K562 (cell line): ENCODE results near the gene CDRT4. TPM values are rescaled to one million over a fixed set of nuclear protein-coding genes. Genes with fewer than 3 reads are reported as not detected.

Experiments
- NRF1 ChIP-seq, 2 experiments: fragments of 450-650 bp; IDR thresholded peaks in 1 of 2; conservative IDR thresholded peaks in 1 of 2; 2 replicates each; pipeline ENCODE4 v1.6.1; 2014; ENCODE audit warnings: mild to moderate bottlenecking in 2 of 2
- POU5F1 ChIP-seq: fragments of 150-350 bp; IDR thresholded peaks from 2 replicates; pipeline ENCODE4 v1.6.1; 2014; ENCODE audit warnings: borderline replicate concordance, low read length, low read depth, mild to moderate bottlenecking; ENCODE audit not compliant: partially characterized antibody
- ZNF584 ChIP-seq: fragments of 200-800 bp; sonication (Bioruptor generic); IDR thresholded peaks from 2 replicates; pipeline ENCODE4 v1.6.1; 2016; ENCODE audit warnings: low read depth, mild to moderate bottlenecking, missing genetic modification characterization, missing compliant biosample characterization
- polyA plus RNA-seq, 8 experiments: library from polyadenylated mRNA; depleted of rRNA in 4 of 8; stranded (reverse) in 5 of 8; unstranded in 3 of 8; fragments of >200 nt; fragmentation: Nextera tagmentation in 2 of 8; fragmentation: Illumina TruSeq in 1 of 8; extraction: Ambion mirVana in 2 of 8; extraction: Trizol in 1 of 8; gene quantifications; 2 replicates each; pipeline versions ENCODE4 v1.2.1 to v1.2.3, GENCODE V29; 2011 to 2014; ENCODE audit warnings: inconsistent platforms in 1 of 8, missing spikeins in 1 of 8
- total RNA-seq, 7 experiments: library from RNA; depleted of rRNA in 6 of 7; stranded (reverse); fragments of >200 nt in 6 of 7; fragmentation: Illumina TruSeq in 2 of 7; extraction: Trizol in 2 of 7; gene quantifications; 2 replicates each; pipeline versions ENCODE4 v1.2.1 to v1.2.3, GENCODE V29; 2011 to 2021; ENCODE audit warnings: low replicate concordance in 1 of 7
- TF ChIP-seq, protein P1 (sequence below): fragments of 450-650 bp; IDR thresholded peaks from 2 replicates; pipeline ENCODE4 v1.7.0; 2016; ENCODE audit warnings: borderline replicate concordance
- TF ChIP-seq, protein P2 (sequence below): sonication (generic); formaldehyde crosslinking; IDR thresholded peaks from 2 replicates; pipeline ENCODE4 v1.8.1; 2023; ENCODE audit warnings: mild to moderate bottlenecking, missing genetic modification reagents

The CDRT4 gene
- total and polyA plus RNA-seq, 9 of the 15 experiments (the other 6 are each of a cell fraction or from before 2014, with no cell fraction given): 1.7 to 6.4 (median 3.5) TPM

DNA sequence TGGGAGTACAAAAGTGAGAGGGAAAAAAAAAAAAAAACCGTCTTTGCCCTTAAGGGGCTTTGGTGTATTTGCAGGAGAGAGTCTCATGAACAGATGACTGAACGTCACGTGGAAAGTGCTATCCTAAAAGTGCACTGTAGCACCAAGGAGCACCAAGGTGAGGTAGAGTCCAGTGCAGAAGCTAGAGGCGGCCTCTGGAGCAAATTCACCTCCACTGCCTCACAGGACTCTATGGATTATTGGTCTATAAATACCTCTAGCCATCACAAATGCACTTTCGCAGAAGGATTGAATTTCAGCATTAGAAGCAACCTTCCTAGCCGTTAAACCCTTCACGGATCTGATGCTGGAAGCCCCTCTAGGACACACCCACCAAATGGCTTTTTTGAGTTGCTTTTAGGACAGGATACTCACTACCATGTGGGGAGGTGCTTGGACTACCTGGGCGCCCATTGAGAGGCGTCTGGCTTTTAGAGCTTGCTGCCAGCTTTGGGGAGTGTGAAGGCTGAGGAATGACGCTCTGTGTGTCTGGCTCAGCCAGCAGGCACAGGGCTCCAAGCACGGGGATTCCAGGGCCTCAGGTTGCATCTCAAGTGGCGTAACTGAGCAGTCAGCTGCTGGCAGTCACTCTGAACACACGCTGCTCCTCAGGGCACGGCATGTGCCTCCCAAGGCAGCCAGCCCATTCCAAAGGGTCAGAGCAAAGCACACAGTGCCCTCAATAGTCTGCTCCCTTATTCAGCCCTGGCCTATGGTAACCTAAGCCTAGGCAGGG, 52.7 kb downstream of the CDRT4 start (continued):
- TF ChIP-seq, protein P1, sequence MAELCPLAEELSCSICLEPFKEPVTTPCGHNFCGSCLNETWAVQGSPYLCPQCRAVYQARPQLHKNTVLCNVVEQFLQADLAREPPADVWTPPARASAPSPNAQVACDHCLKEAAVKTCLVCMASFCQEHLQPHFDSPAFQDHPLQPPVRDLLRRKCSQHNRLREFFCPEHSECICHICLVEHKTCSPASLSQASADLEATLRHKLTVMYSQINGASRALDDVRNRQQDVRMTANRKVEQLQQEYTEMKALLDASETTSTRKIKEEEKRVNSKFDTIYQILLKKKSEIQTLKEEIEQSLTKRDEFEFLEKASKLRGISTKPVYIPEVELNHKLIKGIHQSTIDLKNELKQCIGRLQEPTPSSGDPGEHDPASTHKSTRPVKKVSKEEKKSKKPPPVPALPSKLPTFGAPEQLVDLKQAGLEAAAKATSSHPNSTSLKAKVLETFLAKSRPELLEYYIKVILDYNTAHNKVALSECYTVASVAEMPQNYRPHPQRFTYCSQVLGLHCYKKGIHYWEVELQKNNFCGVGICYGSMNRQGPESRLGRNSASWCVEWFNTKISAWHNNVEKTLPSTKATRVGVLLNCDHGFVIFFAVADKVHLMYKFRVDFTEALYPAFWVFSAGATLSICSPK: no peak
- no peak for TF ChIP-seq ZNF584 (CRISPR knock-in tag)
- TF ChIP-seq POU5F1: no peak
- TF ChIP-seq, protein P2, sequence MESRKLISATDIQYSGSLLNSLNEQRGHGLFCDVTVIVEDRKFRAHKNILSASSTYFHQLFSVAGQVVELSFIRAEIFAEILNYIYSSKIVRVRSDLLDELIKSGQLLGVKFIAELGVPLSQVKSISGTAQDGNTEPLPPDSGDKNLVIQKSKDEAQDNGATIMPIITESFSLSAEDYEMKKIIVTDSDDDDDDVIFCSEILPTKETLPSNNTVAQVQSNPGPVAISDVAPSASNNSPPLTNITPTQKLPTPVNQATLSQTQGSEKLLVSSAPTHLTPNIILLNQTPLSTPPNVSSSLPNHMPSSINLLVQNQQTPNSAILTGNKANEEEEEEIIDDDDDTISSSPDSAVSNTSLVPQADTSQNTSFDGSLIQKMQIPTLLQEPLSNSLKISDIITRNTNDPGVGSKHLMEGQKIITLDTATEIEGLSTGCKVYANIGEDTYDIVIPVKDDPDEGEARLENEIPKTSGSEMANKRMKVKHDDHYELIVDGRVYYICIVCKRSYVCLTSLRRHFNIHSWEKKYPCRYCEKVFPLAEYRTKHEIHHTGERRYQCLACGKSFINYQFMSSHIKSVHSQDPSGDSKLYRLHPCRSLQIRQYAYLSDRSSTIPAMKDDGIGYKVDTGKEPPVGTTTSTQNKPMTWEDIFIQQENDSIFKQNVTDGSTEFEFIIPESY (CRISPR knock-in tag): no peak
- no peak for TF ChIP-seq NRF1 (conservative IDR thresholded peaks at IDR 0.05 in 1 of 2, IDR thresholded peaks at IDR 0.05 in 1 of 2)
